Right forelimb (tissue), 1 donor: ENCODE results near the gene KIF13A.
"Not testable (repeated sequence)": the region's sequence is repeated elsewhere in the genome, so short reads cannot be mapped to it uniquely, and the experiment has no call there.

Experiments
- DNase-seq: peaks from one replicate; pipeline ENCODE4 v3.0.0-alpha.2; 2018

The KIF13A gene

GRCh38 chr6:17967668-17968518, 19.5 kb downstream of the KIF13A start:
- no peak for DNase-seq

DNA sequence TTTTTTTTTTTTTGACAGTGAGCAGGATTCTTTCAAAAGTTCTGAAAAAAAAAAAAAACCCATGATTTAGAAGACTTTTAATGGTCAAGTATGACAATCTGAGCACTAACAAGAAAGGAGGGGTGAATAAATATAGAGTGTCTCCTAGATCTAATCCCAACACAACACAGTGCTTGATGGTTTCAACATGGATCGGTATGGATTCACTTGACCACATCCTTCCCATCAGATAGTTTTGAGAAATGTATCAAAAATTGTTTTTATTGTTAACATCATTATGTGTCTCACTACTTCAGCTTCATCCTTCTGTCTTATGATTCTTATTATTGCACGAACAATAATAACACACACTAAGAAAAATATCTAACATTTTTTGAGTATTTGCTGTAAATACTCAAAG, 21.0 kb downstream of the KIF13A start:
- DNase-seq, result no peak

GRCh38 chr6:17965397-17965796, 22.0 kb downstream of the KIF13A start:
- no peak for DNase-seq

GRCh38 chr6:17964633-17965032, 22.8 kb downstream of the KIF13A start:
- no peak for DNase-seq

DNA sequence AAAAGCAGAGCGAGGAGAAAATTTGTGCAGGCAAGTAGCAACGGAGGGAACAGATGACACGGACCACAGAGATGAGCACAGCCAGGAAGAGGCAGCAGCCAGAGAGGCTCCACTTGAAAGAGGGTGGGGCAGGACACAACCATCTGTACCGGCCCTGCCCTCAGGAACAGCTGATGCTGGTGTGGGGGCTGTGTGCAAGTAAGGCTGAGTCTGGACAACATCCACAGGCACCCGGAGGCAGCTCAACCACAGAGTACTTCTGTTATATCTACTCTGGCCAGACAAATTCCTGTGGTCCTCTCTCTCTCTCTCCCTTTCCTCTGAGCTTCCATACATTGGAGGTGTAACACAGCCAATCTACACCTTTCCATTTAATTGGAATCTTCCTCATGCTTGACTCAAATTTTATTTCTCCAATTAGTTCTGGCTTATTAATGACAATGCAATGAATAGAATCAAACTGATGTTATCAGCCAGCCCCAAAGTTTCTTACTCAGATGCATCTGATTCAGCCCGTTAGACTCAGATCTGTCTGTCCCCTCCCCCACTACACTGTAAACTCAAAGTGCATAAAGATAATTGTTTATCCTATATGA, 24.9 kb downstream of the KIF13A start:
- peak; percentile 49 for DNase-seq

- no peak for DNase-seq
Observed at GRCh38 chr6:17959302-17959701, 28.1 kb downstream of the KIF13A start.

DNA sequence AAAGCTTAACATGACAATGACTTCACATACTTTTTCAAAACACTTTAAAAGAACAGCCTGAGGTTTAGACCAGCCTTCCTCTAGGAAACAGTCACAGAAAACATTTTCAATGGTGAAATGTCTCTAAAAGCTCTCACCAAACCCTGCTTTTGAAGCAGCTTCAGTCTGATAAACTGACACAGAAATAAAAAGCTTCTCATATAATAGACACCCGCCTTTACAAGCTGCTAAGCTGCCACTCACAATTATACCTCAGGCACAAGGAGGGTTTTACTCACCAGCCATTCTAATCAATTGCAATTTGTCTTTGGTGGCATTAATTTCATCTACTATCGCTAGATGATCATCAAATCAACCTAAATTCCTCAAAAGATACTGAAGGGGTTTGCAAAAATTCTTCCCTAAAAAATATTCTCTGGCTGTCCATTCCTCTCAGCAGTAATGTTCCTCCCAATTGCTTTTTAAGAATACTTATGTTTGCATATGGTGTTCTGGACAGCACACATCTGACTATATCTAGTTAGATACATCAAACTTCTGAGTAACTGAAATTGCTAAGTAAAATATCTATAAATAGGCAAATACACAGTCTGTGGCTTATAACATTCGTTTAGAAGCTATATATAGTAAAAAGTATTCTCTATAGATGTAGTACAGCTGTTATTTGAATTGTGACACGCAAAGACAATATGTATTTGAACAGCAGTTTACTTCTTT, 29.4 kb downstream of the KIF13A start:
- DNase-seq, result no peak

DNA sequence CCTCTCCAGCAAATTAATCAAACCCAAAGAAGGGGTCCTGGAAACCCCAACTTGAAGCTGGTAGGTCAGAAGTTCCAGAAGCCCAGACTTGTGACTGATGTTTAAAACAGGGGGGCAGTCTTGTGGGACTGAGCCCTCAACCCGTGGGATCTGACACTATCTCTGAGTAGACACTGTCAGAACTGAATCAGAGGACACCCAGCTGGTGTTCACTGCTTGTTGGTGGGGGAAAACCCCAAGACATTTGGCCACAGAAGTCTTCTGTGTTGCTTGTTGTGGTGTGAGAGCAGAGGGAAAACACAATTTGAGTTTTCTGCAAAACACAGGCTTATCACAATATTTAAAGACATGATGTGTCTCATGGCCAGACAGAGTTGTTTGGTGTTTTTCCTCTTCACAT, 29.9 kb downstream of the KIF13A start:
- DNase-seq, result no peak

GRCh38 chr6:17957086-17957485, 30.3 kb downstream of the KIF13A start:
- DNase-seq, result no peak

DNA sequence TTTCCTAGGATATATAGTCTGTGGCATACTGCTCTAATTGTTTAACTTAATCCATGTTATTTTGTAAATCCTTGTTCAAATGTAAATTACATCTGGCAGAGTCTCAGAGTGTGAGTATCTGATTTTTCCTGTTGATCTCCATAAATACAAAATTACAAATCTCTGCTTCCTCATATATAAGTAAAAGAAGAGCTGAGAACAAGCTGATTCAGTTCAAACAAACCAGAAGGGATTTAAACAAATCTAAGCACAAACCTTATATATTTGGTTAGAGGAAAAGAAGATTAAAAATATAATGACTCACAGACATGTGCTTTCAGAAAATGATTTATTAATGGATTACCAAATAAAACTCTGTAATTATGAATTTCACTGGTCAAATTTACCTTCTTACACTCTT, 37.3 kb downstream of the KIF13A start:
- no peak for DNase-seq

DNA sequence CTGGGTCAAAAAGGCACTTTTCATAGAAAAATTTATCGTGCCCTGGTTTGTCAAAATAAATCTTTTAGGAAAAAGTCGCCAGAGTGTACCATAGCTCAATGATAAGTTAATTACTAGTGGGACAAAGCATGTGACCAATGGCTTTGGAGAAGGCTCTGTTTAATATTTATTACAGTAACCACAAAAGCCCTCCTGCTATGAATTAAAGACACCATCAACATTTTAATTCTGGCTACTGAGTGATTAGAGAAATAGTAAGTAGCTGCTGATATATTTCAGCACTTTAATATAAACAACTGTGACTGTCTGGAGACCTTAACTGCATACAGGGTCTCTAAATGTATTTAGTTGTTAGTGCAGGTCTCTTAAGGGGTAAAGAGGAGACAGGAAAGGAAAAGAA, 38.3 kb downstream of the KIF13A start:
- no peak for DNase-seq

DNA sequence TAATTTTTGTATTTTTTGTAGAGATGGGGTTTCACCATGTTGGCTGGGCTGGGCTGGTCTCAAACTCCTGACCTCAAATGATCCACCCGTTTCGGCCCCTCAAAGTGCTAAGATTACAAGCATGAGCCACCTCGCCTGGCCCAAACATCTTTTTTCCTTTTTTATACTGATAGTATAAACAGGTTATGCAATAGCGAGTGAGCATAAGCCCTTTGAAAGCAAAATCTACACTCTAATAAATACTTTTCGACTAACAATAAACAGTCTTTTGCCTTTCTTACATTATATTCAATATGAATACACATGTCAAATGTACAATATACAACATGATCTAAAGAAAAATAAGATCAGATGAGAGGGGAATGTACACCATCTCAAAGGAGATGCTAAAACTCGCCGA, 38.7 kb downstream of the KIF13A start:
- DNase-seq, result no peak

DNA sequence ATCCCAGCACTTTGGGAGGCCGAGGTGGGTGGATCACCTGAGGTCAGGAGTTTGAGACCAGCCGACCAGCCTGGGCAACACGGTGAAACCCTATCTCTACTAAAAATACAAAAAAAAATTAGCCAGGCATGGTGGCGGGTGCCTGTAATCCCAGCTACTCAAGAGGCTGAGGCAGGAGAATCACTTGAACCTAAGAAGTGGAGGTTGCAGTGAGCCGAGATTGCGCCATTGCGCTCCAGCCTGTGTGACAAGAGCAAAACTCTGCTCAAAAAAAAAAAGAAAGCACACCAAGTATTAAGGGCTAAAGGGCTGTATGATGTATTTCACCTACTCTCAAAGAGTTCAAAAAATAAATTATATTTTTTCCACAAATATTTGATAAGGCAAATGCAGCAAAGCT, 39.9 kb downstream of the KIF13A start:
- DNase-seq, result not testable (repeated sequence)

DNA sequence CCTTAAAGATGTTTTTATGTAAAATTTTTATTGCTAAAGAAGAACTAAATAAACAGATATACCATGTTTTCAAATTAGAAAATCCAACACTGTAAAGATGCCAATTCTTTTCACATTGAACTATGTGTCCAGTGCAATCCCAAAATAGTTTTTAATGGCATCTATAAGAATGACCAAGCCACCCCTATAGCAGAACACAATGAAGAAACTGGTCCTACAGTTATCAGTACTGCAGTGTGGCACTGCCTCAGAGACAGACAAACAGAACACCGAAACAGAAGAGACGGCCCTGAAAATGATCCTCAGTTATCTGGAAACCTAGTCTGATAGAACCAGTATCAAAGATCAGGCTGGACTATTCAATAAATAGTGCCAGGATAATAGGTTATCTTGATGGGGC, 41.9 kb downstream of the KIF13A start:
- DNase-seq, result no peak

DNA sequence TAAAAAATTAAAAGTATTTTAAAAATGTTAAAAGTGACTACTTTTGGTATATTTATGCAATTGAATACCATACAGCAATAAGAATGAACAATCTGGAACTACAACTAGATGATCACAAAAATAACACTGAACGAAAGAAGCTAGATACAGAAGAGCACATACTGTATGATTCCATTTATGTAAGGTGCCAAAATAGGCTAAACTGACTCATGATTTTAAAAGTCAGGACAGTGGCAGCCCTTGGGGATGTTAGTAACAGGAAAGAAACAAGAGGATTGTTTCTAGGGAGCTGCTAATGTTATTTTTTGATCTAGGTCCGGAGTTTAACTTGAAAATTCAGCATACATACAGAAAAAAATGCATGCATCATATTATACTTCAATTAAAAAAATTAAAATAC, 42.3 kb downstream of the KIF13A start:
- DNase-seq, result no peak

DNA sequence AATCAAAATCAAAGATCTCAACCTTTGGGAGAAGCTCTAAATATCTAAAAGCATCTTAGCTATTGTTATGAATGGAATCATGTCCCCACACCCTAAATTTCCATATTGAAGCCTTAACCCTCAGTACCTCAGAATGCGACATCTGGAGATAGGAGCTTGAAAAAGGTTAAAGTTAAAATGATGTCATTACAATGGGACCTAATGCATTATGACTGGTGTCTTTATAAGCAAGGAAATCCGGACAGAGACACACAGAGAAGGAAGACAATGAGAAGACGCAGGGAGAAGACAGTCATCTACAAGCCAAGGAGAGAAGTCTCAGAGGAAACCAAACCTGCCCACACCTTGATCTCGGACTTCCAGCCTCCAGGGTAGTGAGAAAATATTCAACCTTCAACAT, 46.1 kb downstream of the KIF13A start:
- no peak for DNase-seq

DNA sequence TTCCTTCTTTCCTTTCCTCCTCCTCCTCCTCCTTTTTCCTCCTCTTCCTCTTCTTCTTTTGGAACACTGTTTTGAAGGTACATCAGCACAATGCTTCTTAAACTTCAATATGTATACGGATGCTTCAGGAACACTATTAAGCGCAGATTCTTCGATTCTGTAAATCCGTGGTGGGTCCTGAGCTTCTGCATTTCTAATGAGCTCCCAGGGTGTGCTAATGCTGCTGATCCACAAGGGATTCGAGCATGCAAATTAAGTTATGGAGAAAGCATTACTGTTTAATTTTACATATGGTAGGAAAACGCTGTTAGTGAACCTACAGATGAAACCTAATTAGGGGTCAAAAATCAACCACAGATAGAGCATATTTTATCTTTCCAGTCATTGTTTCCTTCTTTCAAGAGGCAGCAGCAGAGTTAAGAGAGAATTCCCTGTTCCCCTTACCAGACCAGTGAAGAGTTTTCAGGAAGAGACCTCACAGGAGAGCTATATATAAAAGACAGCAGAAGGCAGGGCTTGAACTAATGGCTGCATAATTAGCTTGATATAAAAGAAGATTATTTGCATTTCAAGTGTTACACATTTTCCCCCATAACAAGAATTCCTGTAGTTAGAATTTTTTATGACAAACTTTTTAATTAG, 47.2 kb downstream of the KIF13A start:
- DNase-seq, result no peak

- DNase-seq, result no peak
Observed at GRCh38 chr6:17938901-17939300, 48.5 kb downstream of the KIF13A start.

- no peak for DNase-seq
Observed at GRCh38 chr6:17935188-17936149, 52.0 kb downstream of the KIF13A start.

- no peak for DNase-seq
Observed at GRCh38 chr6:17933716-17934115, 53.7 kb downstream of the KIF13A start.

DNA sequence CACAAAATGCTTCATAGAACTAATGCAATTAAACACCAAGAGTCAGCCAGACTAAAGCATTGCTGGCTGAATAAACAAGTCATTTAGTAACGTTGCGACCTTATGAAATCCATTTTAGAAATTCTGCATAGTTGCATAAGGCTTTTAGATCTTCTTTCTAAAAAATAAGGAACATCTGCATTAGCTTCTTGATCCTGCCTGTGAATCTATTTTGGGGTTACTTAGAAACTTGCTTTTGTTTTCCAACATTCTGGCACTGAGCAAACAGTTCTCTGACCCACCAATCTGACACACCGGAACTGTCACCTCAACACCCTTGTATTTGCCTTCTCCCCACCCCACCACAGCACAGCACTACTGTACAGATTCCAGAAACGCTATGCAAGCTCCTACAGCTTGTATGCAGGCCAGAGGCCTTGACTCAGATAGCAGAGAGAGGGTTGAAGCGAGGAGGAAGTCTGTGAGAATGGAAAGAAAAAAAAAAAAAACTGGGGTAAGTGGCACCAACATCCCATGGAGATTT, 55.0 kb downstream of the KIF13A start:
- peak; percentile 60 for DNase-seq

- DNase-seq, result no peak
Observed at GRCh38 chr6:17931227-17931626, 56.2 kb downstream of the KIF13A start.
